Measurements from ENCODE around the gene PRND.

The PRND gene

GRCh38 chr20:4773736-4774135, 52.0 kb downstream of the PRND start:
- no peak for TF ChIP-seq CTCF (IDR thresholded peaks at IDR 0.05)
- Histone ChIP-seq H3K4me1 (ENCODE audit: control insufficient read depth in 1 of 2, insufficient read depth in 1 of 2, low read depth in 1 of 2, low read length in 1 of 2) (peaks cover 13% of the 10 kb centered on the region in 2 experiments), H3K27ac (no peak overlapping the region), H3K27me3 (no peaks in the 10 kb centered on the region), H3K4me3 (ENCODE audit: low read depth in 1 of 2, low read length in 1 of 2) (no peak overlapping the region), H3K36me3 (peaks cover 17% of the 10 kb centered on the region), H3K9me3 (peaks cover 10% of the 10 kb centered on the region)

- Histone ChIP-seq H3K36me3 (peaks cover 22% of the 10 kb centered on the region), H3K4me3 (ENCODE audit: low read depth in 1 of 2, low read length in 1 of 2) (no peak overlapping the region), H3K9me3 (peaks cover 10% of the 10 kb centered on the region), H3K4me1 (ENCODE audit: control insufficient read depth in 1 of 2, insufficient read depth in 1 of 2, low read depth in 1 of 2, low read length in 1 of 2) (peaks cover 13% of the 10 kb centered on the region in 2 experiments), H3K27me3 (no peaks in the 10 kb centered on the region), H3K27ac (no peak overlapping the region)
- no peak for TF ChIP-seq CTCF (IDR thresholded peaks at IDR 0.05)
Observed at GRCh38 chr20:4774207-4774606, 52.5 kb downstream of the PRND start.

GRCh38 chr20:4775322-4776078, 53.8 kb downstream of the PRND start:
- Histone ChIP-seq H3K9me3 (peaks cover 10% of the 10 kb centered on the region), H3K27me3 (no peaks in the 10 kb centered on the region), H3K4me3 (ENCODE audit: low read depth in 1 of 2, low read length in 1 of 2) (no peak overlapping the region), H3K27ac (peak overlapping the region; percentile 3), H3K4me1 (ENCODE audit: control insufficient read depth in 1 of 2, insufficient read depth in 1 of 2, low read depth in 1 of 2, low read length in 1 of 2) (peaks cover 13% of the 10 kb centered on the region in 2 experiments), H3K36me3 (peaks cover 35% of the 10 kb centered on the region)
- TF ChIP-seq CTCF (IDR thresholded peaks at IDR 0.05) = no peak

GRCh38 chr20:4776079-4776630, 54.4 kb downstream of the PRND start:
- Histone ChIP-seq H3K4me3 (ENCODE audit: low read depth in 1 of 2, low read length in 1 of 2) (no peak overlapping the region), H3K4me1 (ENCODE audit: control insufficient read depth in 1 of 2, insufficient read depth in 1 of 2, low read depth in 1 of 2, low read length in 1 of 2) (peaks cover 13% of the 10 kb centered on the region in 2 experiments), H3K27ac (no peak overlapping the region), H3K9me3 (peaks cover 10% of the 10 kb centered on the region), H3K27me3 (no peaks in the 10 kb centered on the region), H3K36me3 (peaks cover 41% of the 10 kb centered on the region)
- no peak for TF ChIP-seq CTCF (IDR thresholded peaks at IDR 0.05)

Measured in neutrophil (primary cell).